ENCODE data around the gene FGF18.

DNA sequence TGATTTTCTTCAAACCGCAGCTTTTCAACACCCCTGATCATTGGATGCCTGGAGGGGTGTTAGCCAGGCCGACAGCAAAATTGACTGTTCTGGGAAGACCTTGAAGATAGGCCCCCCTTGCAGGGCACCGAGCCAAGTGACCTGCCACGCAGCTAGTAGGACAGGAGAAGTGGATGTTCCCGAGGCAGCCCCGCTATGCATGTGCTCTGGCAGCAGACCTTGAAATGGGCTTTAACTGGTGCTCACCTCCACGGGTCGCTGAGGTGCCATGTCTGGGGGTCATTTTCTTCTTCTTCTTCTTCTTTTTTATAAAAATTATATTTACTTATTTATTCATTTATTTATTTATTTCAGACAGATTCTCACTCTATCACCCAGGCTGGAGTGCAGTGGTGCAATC lies 12.6 kb downstream of the FGF18 start:
- TF ChIP-seq, protein P1, sequence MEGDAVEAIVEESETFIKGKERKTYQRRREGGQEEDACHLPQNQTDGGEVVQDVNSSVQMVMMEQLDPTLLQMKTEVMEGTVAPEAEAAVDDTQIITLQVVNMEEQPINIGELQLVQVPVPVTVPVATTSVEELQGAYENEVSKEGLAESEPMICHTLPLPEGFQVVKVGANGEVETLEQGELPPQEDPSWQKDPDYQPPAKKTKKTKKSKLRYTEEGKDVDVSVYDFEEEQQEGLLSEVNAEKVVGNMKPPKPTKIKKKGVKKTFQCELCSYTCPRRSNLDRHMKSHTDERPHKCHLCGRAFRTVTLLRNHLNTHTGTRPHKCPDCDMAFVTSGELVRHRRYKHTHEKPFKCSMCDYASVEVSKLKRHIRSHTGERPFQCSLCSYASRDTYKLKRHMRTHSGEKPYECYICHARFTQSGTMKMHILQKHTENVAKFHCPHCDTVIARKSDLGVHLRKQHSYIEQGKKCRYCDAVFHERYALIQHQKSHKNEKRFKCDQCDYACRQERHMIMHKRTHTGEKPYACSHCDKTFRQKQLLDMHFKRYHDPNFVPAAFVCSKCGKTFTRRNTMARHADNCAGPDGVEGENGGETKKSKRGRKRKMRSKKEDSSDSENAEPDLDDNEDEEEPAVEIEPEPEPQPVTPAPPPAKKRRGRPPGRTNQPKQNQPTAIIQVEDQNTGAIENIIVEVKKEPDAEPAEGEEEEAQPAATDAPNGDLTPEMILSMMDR (conservative IDR thresholded peaks at IDR 0.05; ENCODE audit: low read length) = no peak
- no peak for TF ChIP-seq EZH2phosphoT487 (IDR thresholded peaks at IDR 0.05; ENCODE audit: borderline replicate concordance)

Measured in Loucy (cell line).